ENCODE measurements around the gene FREM3. TPM values are rescaled to one million over a fixed set of nuclear protein-coding genes. Genes with fewer than 3 reads are reported as not detected.

FREM3 gene
- total RNA-seq, 6 donors from 2014 or later = 0.11 to 1.5 (median 0.30) TPM; not detected in 2

- ATAC-seq (ENCODE audit: low FRiP score in 2 of 2) = no peak
Measured at GRCh38 chr4:143634763-143635162, 65.7 kb downstream of the FREM3 start.

GRCh38 chr4:143633833-143634232 lies 66.6 kb downstream of the FREM3 start:
- DNase-seq (no peak), ATAC-seq (ENCODE audit: low FRiP score in 2 of 2) (no peak)
- Histone ChIP-seq H3K4me3 (no peak overlapping the region), H3K27ac (no peak overlapping the region), H3K27me3 (no peaks in the 10 kb centered on the region), H3K4me1 (no peaks in the 10 kb centered on the region), H3K36me3 (no peaks in the 10 kb centered on the region), H3K9me3 (no peaks in the 10 kb centered on the region)
- TF ChIP-seq POLR2AphosphoS5 (IDR thresholded peaks at IDR 0.05) = no peak
- TF ChIP-seq CTCF (IDR thresholded peaks at IDR 0.05) = no peak
- no peak for TF ChIP-seq EP300 (IDR thresholded peaks at IDR 0.05)
- no peak for TF ChIP-seq POLR2A (IDR thresholded peaks at IDR 0.05)

More at GRCh38 chr4:143634763-143635162, 65.7 kb downstream of the FREM3 start:
- no peaks in the 10 kb centered on the region for H3K4me1 ChIP-seq
- TF ChIP-seq POLR2AphosphoS5 (IDR thresholded peaks at IDR 0.05) (no peak), CTCF (IDR thresholded peaks at IDR 0.05) (no peak), EP300 (IDR thresholded peaks at IDR 0.05) (no peak), POLR2A (IDR thresholded peaks at IDR 0.05) (no peak)
- no peaks in the 10 kb centered on the region for H3K9me3 ChIP-seq
- no peak for DNase-seq
- no peak overlapping the region for H3K27ac ChIP-seq
- H3K4me3 ChIP-seq = no peak overlapping the region
- H3K27me3 ChIP-seq = no peaks in the 10 kb centered on the region
- H3K36me3 ChIP-seq = no peaks in the 10 kb centered on the region

GRCh38 chr4:143626134-143626911 lies 74.2 kb downstream of the FREM3 start:
- Histone ChIP-seq H3K4me3 (no peak overlapping the region), H3K27ac (no peak overlapping the region), H3K4me1 (peaks cover 0 to 3% (median 0%) of the 10 kb centered on the region in 4 donors), H3K27me3 (no peaks in the 10 kb centered on the region), H3K36me3 (no peaks in the 10 kb centered on the region), H3K9me3 (no peaks in the 10 kb centered on the region)
- ATAC-seq (ENCODE audit: low FRiP score in 2 of 2) (peak; percentile 73 to 84), DNase-seq (peak in 1 of 2 donors; percentile 29)
- TF ChIP-seq POLR2AphosphoS5 (IDR thresholded peaks at IDR 0.05) = peak in 1 of 2 donors; percentile 54
- TF ChIP-seq EP300 (IDR thresholded peaks at IDR 0.05) = no peak
- no peak for TF ChIP-seq POLR2A (IDR thresholded peaks at IDR 0.05)
- TF ChIP-seq CTCF (IDR thresholded peaks at IDR 0.05) = no peak
- WGBS, 2 donors = 32 to 37% methylated on average over 5 of the region's 5 CpGs

GRCh38 chr4:143625632-143626031 lies 74.8 kb downstream of the FREM3 start:
- 70 to 72% methylated on average over 4 of the region's 4 CpGs for WGBS, 2 donors
- no peak overlapping the region for H3K4me3 ChIP-seq
- DNase-seq (no peak), ATAC-seq (ENCODE audit: low FRiP score in 2 of 2) (no peak)
- peaks cover 0 to 3% (median 0%) of the 10 kb centered on the region in 4 donors for H3K4me1 ChIP-seq
- no peaks in the 10 kb centered on the region for H3K9me3 ChIP-seq
- no peaks in the 10 kb centered on the region for H3K27me3 ChIP-seq
- no peak overlapping the region for H3K27ac ChIP-seq
- no peaks in the 10 kb centered on the region for H3K36me3 ChIP-seq
- no peak for TF ChIP-seq POLR2A (IDR thresholded peaks at IDR 0.05)

GRCh38 chr4:143623896-143624295 lies 76.6 kb downstream of the FREM3 start:
- TF ChIP-seq POLR2A (IDR thresholded peaks at IDR 0.05) (no peak), POLR2AphosphoS5 (IDR thresholded peaks at IDR 0.05) (no peak), EP300 (IDR thresholded peaks at IDR 0.05) (no peak), CTCF (IDR thresholded peaks at IDR 0.05) (no peak)
- ATAC-seq (ENCODE audit: low FRiP score in 2 of 2) (no peak), DNase-seq (no peak)
- Histone ChIP-seq H3K4me1 (peaks cover 0 to 3% (median 0%) of the 10 kb centered on the region in 4 donors), H3K4me3 (no peak overlapping the region), H3K27me3 (no peaks in the 10 kb centered on the region), H3K36me3 (no peaks in the 10 kb centered on the region), H3K27ac (no peak overlapping the region), H3K9me3 (no peaks in the 10 kb centered on the region)
- WGBS, 2 donors = 72 to 74% methylated on average over 3 of the region's 3 CpGs
